Anterior cingulate cortex (tissue), 58 donors: Measurements from ENCODE around the gene SELENOH.
"Not testable (repeated sequence)": the region's sequence is repeated elsewhere in the genome, so short reads cannot be mapped to it uniquely, and the experiment has no call there.

Experiments used
- DNase-seq, 58 donors: peaks; one replicate each; lab custom pipeline; 2025; lab: John Stamatoyannopoulos, UW

The SELENOH gene, protein sequence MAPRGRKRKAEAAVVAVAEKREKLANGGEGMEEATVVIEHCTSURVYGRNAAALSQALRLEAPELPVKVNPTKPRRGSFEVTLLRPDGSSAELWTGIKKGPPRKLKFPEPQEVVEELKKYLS

DNA sequence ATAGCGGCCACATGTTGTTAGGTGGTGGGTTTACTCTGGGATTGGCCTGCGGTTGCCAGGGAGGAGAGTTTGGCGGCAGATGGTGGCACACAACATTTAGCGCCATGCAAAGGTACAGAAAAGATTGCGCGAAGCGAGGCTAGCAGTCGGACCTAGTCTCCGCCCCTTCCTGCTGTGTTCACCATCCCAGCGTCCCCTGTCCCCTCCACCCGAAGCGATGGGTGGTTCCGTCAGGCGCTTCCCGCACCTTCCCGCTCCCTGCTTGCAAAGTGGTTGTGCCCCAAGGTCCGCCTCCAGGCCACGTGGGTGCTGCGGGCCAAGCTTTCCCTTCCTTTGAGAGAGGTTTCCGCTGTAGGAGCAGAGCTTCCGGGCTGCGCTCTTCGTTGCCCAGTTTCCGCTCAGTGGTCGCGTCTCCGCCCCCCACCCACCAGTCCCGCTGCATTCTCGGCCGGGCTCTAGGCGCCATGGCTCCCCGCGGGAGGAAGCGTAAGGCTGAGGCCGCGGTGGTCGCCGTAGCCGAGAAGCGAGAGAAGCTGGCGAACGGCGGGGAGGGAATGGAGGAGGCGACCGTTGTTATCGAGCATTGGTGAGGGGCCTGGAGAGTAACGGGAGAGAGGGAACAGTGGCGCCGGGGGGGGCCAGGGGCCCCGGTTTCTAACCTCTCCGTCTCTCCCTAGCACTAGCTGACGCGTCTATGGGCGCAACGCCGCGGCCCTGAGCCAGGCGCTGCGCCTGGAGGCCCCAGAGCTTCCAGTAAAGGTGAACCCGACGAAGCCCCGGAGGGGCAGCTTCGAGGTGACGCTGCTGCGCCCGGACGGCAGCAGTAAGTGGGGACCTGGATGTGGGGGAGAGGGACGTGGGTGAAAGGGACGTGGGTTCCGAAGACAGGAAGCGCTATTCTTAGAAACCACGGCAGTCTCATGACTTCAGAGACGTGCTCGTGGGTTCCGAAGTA lies at the start of gene SELENOH:
TSS of gene SELENOH (plus strand) at position 360 of the 955 bp plus-strand sequence. CDS start at position 465, 105 bp downstream.
- peak; percentile 40 to 98 (median 93) for DNase-seq

DNA sequence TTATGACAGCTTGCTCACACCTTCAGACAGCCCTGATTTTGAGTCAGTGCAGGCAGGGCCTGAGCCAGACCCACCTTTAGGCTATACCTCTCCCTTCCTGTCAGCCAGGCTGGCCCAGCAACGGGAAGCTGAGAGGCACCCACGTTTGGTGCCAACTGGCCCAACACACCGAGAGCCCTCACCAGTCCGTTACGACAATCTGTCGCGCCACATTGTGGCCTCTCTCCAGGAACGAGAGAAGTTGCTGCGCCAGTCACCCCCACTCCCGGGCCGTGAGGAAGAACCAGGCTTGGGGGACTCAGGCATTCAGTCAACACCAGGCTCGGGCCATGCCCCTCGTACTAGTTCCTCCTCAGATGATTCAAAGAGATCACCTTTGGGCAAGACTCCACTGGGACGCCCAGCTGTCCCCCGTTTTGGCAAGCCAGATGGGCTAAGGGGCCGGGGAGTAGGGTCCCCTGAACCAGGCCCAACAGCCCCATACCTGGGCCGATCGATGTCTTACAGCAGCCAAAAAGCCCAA lies 42.4 kb upstream of the SELENOH start:
- DNase-seq = no peak

DNA sequence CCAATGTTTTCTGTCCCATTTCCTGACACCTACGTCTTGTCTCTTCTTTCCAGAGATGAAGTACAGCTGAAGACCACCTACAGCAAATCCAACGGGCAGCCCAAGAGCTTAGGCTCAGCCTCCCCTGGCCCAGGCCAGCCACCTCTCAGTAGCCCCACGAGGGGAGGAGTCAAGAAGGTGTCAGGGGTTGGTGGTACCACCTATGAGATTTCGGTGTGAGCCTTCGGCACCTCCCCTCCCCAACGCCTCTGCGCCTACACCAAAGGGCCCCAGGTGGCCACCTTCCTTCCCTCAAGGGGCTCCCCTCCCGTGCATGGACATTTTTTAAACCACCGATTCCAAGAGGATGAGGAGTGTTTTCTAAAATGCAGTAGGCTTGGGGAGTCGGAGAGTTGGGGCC lies 41.5 kb upstream of the SELENOH start:
- no peak for DNase-seq

DNA sequence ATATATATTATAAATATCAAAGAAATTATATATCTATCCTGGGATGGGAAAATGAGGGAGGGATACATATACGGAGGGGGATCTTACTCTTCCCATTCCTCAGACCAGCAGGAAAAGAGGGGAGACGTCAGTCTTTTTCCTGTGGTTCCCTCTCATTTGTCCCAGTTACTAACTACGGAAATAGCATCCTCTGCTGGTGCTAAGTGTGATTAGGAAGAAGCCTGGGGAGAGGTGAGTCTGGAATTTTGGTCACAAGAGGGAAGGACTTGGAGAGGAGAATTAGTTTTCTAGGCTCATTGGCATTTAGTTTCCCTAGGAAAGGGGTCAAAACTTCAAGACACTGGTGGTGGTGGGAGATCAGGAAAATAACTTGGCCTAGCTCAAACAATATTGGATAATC lies 40.9 kb upstream of the SELENOH start:
- no peak for DNase-seq

DNA sequence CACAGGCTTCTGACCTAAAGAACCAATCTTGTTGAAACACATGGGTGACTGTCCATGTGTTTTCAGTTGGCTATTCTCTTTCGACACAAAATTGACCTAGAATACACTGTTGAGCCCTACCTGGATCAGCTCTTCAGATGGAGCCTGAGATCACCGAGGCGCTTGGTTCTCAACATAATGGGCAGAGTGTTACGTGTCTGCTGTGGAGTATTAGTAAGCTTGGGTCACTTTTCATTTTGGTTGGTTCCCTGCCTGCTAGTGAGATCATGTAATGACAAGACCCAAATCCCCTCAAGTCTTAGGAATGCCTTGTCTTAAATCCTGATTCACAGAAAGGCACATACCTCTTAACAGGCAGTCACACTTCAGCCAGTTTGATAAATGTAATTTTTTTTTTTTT lies 38.0 kb upstream of the SELENOH start:
- no peak for DNase-seq

DNA sequence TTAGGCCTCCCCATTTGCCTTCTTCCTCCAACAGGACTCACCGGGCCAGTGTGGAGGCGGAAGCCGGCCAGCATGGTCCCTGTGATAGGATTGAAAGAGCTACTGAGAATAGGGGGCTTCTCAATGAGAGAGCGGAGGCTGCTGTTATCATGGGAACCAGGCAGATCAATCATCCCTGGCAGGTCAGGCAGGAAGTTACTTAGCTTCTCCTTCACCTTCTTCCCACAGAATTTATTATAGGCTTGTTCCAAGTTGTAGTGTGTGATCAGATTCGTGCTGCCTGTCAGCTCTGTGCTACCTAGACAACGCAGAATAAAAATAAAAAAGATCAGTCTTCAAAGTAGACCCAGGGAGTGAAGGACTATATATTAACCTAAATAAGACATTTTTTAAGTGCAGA lies 36.4 kb upstream of the SELENOH start:
- no peak for DNase-seq

DNA sequence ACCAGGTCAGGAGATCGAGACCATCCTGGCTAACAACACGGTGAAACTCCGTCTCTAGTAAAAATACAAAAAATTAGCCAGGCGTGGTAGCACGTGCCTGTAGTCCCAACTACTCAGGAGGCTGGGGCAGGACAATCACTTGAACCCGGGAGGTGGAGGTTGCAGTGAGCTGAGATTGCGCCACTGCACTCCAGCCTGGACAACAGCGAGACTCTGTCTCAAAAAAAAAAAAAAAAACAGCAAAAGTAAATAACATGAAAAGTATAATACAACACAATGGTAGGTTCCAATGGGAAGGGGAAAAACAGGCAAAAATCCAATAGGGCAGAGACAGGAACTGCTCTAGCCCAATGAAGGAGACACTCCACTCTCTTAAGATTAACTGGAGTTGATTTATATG lies 35.9 kb upstream of the SELENOH start:
- DNase-seq = not testable (repeated sequence)

DNA sequence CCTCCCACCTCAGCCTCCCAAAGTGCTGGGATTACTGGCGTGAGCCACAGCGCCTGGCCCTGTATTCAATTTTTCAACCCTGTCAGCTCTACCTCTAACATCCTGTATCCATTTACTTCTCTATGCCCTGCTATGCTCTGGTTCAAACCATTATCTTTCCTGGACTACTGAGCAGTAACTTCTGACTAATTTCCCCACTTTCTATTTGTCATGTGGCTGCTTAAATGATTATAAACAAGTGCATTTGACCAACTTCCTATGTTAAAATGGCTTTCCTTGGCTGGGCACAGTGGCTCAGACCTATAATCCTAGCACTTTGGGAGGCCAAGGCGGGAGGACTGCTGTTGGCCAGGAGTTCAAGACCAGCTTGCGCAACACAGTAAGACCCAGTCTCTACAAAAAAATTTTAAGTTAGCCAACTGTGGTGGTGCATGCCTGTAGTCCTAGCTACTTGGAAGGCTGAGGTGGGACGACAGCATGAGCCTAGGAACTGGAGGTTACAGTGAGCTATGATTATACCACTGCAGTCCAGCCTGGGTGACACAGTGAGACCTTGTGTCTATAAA lies 31.4 kb upstream of the SELENOH start:
- no peak for DNase-seq

DNA sequence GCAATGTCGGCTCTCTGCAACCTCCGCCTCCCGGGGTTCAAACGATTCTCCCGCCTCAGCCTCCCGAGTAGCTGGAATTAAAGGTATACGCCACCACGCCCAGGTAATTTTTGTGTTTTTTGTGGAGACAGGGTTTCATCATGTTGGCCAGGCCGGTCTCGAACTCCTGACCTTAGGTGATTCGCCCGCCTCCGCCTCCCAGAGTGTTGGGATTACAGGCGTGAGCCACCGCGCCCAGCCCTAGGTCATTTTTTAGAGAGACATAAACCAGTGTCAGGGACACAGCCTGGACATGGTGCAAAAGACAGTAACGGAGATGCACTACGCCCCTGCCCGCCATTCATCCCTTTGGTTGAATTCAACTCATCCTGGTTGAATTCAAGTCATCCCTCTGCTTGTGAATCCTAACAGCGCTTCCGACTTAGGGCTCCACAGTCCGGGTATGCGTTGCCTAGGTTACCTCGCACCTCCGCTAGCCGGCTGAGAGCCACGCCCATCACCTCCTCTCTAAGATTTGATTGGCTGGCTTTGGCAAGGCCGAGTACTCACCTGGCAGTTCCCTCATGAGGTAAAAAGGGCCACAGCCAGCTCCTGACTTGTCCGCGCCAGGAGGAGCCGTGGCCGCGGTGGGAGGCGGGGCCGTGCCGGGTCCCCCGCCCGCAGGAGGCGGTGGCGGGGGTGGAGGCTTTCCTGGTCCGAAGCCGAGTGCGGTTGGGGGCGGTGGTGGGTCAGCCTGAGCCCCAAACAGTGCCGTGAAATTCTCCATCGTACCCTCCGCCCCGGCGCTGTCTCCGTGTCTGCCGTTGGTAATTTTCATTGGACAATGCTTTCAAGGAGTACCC lies 29.7 kb upstream of the SELENOH start, which contains the start of gene MED19:
TSS of gene MED19 (minus strand) at position 802 of the 842 bp plus-strand sequence. CDS start at position 766, 36 bp downstream.
- peak in 39 of 58 donors; percentile 44 to 93 (median 78) for DNase-seq

DNA sequence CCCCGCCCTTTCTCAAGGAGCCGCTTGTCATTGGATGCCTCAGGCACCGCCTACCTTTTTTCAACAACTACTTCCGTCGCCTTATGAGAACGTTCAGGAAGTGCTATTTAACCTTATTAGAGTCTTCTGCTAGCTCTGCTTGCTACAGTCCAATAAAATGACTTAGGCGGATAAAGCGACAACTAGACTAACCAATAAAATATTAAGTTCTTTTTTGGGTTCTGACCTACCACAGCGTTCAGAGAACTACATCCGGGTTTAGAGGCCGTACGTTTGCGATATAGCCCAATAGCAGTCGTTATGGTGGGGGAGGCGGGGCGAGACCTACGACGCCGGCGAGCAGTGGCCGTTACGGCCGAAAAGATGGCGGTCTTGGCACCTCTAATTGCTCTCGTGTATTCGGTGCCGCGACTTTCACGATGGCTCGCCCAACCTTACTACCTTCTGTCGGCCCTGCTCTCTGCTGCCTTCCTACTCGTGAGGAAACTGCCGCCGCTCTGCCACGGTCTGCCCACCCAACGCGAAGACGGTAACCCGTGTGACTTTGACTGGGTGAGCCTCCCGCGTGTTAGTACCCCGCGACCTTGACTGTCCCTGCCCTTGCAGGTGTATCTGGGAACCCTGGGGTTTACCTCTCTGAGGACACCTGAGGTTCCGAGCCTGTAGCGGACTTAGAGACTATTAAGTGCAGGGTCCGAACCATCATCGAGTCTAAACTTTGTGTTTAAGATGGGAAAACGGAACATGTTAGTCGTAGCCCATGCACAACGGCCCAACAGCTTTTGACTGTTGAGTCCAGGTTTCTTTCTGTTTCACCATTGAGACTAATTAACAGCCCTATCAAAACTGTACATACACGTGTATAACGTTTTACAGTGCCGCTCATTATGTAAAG lies 28.8 kb upstream of the SELENOH start, which contains the start of gene TMX2:
TSS of gene TMX2 (plus strand) at position 338 of the 895 bp plus-strand sequence. CDS start at position 364, 26 bp downstream.
- peak; percentile 47 to 99 (median 94) for DNase-seq

DNA sequence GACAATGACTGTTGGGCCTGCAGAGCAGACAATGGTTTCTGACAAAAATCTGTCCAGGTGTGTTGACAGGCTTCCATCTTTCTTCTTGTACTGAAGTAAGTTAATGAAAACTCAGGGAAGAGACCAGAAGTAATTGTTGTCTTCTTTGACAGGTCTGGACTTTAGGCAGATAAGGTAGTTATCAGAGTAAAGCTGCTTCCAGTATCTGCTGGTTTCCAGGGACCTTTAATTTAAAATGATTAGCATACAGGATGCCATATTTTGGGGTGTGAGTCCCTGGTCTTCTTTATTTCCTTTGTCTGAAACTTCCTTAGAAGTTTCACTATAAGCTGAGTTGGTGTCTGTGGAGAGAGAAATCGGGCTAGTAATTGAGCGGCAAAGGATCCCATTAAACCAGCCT lies 27.5 kb upstream of the SELENOH start:
- no peak for DNase-seq

DNA sequence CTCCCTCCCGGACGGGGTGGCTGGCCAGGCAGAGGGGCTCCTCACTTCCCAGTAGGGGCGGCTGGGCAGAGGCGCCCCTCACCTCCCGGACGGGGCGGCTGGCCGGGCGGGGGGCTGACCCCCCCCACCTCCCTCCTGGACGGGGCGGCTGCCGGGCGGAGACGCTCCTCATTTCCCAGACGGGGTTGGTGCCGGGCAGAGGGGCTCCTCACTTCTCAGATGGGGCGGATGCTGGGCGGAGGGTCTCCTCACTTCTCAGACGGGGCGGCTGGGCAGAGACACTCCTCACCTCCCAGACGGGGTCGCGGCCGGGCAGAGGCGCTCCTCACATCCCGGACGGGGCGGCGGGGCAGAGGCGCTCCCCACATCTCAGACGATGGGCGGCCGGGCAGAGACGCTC lies 24.6 kb upstream of the SELENOH start:
- not testable (repeated sequence) for DNase-seq

DNA sequence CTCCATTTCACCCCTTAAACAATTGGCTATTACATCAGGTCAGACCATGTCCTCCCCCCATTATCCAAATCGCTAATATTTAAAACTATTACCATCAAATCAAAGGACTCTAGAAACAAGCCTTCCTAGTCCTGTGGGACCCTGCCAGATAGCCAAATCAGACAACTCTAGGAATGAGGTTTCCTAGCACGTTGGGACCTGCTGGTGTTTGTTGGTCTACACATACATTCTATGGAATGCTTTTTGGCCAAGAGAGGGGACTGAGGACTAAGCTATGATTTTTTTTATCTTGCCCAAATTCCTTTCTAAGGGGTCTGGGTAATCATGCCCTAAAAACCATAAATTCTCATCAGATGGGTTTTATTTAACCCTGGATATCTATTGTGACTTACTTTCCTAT lies 14.1 kb upstream of the SELENOH start:
- DNase-seq = no peak

DNA sequence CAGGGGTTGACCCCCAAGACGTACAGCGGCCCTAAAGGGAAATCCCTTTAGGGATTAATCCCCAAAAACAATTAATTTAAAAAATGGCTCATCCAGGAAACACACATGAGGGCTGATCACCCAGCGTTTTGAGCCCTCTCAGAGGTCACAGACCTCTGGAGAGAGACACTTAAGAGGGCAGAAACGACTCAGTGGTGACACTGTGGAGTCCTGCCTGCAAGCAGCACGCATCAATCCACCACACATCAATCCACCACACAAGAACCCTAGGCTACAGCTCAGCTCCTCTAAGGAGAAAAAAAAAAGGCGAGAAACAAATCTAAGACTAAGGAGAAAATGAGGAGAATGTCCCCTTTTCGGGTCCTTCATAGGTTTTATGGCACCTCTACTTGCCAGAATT lies 12.5 kb upstream of the SELENOH start:
- DNase-seq = no peak

DNA sequence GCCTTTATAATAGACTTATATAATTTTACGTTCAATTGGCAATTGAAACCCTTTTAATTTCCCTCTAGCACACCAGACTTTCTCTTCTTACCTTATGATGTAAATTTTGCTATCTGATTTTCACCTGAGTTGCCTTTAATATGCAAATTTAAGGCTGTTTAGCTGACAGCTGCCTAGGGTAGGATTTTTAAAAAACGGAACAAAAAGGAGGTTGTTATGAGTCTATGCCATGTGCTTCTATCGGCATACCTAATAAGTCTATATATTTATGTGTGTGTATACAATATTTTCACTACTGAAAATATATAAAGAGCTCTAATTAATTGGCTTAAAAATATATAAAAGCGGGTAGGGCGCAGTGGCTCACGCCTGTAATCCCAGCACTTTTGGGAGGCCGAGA lies 11.8 kb upstream of the SELENOH start:
- DNase-seq = no peak

DNA sequence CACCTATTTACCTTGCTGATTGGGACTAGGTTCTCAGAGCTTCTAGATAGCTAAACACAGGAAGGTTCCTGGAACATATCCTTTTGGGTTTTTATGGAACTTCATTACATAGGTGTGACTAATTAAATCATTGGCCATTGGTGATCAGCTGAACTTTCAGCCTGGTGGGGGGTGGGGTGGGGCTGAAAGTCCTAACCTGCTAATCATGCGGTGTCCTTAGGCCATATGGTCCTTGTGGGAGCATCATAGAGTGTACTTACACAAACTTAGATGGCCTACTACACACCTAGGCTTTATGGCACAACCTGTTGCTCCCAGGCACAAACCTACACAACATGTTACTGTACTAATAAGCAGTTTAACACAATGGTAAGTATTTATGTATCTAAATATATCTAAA lies 8.6 kb upstream of the SELENOH start:
- no peak for DNase-seq

DNA sequence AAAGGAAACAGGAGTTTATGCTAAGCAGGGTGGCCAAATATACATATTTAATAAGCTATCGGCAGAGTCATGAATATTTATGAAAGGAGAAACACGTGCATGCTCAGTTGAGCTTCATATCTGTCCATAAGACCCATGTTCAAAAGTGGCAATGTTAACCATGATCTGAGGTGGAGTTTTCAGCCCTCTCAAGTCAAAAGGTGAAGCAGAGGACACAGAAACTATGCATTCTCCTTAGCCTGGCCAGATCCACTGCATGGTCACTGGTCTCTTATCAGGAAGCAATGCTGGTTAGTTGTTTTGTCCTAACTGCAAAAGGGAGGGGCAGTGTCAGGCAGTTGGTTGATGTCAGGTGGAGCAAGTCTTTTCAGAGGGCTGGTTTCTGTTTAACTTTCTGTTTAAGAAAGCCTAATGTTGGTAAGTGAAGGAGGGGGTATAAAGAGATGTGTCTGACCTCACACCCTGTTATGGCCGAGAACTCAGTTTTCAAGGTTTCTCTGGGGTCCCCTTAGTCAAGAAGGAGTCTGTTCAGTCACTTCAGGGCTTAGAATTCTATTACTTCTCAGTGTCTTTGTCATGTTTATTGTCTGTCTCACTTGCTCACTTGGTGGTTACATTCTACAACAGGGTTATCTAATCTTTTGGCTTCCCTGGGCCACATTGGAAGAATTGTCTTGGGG lies 5.5 kb upstream of the SELENOH start:
- no peak for DNase-seq

DNA sequence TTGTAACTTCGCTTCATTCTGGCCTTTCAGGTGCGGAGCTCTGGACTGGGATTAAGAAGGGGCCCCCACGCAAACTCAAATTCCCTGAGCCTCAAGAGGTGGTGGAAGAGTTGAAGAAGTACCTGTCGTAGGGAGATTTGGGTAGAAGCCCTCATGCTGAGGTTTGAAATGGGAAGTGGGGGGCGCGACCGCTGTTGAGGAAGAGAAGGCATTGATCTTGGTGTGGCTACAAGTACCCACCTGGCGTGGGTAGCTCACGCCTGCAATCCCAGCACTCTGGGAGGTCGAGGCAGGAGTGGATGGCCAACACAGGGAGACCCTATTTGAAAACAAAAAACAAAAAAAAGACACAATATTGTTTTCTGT lies 779 bp downstream of the SELENOH start:
- no peak for DNase-seq

DNA sequence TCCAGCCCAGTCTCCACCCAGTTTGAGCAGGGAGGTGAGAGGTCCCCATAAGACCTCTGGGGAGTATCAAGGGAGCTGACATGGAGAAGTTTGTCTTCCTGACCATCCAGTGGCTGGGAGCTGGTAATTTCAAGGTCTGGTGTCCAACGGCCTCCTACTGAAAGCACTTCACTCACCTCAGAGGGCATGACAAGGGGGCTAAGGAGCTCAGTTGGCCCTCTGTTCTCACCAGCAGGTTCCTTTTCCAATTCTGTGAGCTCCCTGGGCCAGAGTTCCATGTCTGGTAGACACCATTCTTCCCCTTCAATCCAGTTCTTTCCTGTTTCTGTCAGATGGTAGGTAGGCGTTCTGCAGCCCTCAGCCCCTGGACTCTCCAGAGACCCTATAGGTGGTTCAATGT lies 3.1 kb downstream of the SELENOH start:
- DNase-seq = no peak
